ENCODE measurements around the gene MDFI. TPM values are rescaled to one million over a fixed set of nuclear protein-coding genes. Genes with fewer than 3 reads are reported as not detected.

Gene MDFI
- total and polyA plus RNA-seq, 7 donors = 0.53 to 3.0 (median 0.93) TPM

DNA sequence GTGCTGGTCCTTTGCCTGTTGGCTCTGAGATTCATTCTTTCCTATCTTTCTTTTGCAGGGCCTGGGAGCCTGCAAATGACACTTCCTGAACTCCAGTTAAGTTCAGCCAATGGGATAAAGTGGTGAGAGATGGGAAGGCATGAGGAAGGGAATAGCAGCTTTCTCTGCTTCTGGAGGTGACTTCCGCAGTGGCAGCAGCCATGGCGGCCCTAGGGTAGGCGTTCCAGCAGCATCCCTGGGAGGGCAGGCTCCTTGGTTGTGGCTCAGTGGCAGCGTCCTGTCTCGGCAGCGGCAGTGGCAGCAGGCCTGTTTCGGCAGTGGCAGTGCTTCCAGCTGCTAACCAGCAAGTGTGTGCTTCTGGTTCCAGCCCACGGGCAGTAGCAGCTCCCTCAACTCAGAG lies 7.3 kb upstream of the MDFI start:
- Histone ChIP-seq H3K36me3 (ENCODE audit: insufficient read depth in 1 of 2, low read depth in 1 of 2) (no peaks in the 10 kb centered on the region), H3K27me3 (ENCODE audit: insufficient read depth in 3 of 3, low read length in 2 of 3) (peaks cover 0 to 6% (median 0%) of the 10 kb centered on the region in 3 donors), H3K4me3 (no peak overlapping the region), H3K4me1 (no peaks in the 10 kb centered on the region), H3K9me3 (no peaks in the 10 kb centered on the region), H3K27ac (no peak overlapping the region)
- no peak for ATAC-seq
- no peak for DNase-seq
- TF ChIP-seq, protein P1, sequence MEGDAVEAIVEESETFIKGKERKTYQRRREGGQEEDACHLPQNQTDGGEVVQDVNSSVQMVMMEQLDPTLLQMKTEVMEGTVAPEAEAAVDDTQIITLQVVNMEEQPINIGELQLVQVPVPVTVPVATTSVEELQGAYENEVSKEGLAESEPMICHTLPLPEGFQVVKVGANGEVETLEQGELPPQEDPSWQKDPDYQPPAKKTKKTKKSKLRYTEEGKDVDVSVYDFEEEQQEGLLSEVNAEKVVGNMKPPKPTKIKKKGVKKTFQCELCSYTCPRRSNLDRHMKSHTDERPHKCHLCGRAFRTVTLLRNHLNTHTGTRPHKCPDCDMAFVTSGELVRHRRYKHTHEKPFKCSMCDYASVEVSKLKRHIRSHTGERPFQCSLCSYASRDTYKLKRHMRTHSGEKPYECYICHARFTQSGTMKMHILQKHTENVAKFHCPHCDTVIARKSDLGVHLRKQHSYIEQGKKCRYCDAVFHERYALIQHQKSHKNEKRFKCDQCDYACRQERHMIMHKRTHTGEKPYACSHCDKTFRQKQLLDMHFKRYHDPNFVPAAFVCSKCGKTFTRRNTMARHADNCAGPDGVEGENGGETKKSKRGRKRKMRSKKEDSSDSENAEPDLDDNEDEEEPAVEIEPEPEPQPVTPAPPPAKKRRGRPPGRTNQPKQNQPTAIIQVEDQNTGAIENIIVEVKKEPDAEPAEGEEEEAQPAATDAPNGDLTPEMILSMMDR (IDR thresholded peaks at IDR 0.05) = no peak
- 32 to 75% (median 51%) methylated on average over 8 of the region's 8 CpGs for WGBS, 3 donors
- intact Hi-C loops (cut with DNase I) = no loop called here

DNA sequence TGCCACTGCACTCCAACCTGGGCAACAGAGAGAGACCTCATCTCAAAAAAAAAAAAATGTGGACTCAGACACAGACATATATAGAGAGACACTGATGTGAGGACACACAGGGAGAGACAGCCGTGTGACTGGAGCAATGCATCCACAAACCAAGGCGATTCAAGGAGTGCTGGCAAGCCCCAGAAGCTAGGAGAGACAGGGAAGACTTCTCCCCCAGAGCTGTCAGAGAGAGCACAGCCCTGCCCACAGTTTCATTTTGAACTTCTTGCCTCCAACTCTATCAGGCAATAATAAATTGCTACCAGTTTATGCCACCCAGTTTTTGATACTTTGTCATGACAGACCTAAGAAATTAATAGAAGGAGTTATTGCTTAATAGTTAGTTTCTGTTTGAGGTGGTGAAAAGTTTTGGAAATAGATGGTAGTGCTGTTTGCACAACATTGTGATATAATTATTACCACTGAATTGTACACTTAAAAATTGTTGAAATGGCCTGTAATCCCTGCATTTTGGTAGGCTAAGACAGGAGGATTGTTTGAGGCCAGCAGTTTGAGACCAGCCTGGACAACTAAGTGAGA lies 5.1 kb upstream of the MDFI start:
- H3K27ac ChIP-seq = no peak overlapping the region
- peaks cover 6% of the 10 kb centered on the region for H3K4me1 ChIP-seq
- TF ChIP-seq, protein P1 (IDR thresholded peaks at IDR 0.05) = no peak
- H3K4me3 ChIP-seq = no peak overlapping the region
- ATAC-seq (no peak), DNase-seq (no peak)
- no peaks in the 10 kb centered on the region for H3K9me3 ChIP-seq
- intact Hi-C loops (cut with DNase I) = no loop called here
- 81 to 85% (median 84%) methylated on average over 2 of the region's 2 CpGs for WGBS, 3 donors
- H3K27me3 ChIP-seq (ENCODE audit: insufficient read depth in 3 of 3, low read length in 2 of 3) = peaks cover 0 to 28% (median 11%) of the 10 kb centered on the region in 3 donors
- H3K36me3 ChIP-seq (ENCODE audit: insufficient read depth in 1 of 2, low read depth in 1 of 2) = no peaks in the 10 kb centered on the region

DNA sequence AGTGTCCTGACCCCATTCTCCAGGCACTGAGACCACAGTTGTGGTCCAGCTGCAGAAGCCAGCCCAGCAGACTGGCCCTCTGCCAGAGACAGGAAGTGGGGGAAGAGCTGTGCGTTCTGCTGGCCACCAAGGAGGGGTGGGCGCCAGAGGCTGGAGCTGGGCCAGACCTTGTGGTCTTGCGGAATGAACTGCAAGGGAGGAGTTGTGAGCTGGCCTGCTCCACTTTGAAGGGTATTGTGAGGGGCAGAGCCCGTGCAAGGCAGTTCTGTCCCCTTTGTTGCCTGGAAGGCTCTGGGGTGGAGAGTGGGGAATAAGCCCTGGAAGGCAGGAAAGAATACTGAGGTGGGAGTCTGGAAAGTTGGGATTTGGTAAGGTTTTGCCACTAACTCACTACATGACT lies 3.6 kb upstream of the MDFI start:
- intact Hi-C loops (cut with DNase I) = no loop called here
- ATAC-seq = no peak
- 23 to 36% (median 23%) methylated on average over 4 of the region's 4 CpGs for WGBS, 3 donors
- Histone ChIP-seq H3K36me3 (ENCODE audit: insufficient read depth in 1 of 2, low read depth in 1 of 2) (no peaks in the 10 kb centered on the region), H3K9me3 (no peaks in the 10 kb centered on the region), H3K4me1 (peaks cover 10% of the 10 kb centered on the region), H3K4me3 (no peak overlapping the region), H3K27me3 (ENCODE audit: insufficient read depth in 3 of 3, low read length in 2 of 3) (peaks cover 0 to 43% (median 24%) of the 10 kb centered on the region in 3 donors), H3K27ac (no peak overlapping the region)
- TF ChIP-seq, protein P1 (IDR thresholded peaks at IDR 0.05) = no peak
- DNase-seq = no peak

DNA sequence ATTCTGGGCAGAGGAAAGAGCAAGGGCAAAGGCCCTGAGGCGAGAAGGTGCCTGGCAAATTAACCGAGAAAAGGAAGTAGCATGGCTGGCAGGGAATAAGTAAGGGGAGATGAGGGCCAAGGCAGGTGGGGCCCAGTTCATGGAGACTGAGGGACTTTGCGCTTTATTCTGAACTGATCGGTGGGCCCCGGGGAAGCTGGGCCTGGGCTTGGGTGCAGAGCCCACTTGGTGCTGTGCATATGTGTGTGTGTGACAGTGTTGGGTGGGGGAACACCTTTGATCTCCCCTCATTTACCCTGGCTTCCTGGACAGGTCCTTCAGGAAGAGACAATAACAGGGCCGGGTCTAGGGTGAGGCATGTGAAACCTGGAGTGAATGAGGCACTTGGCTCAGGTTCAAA lies 2.9 kb upstream of the MDFI start:
- DNase-seq = no peak
- intact Hi-C loops (cut with DNase I) = no loop called here
- no peak for ATAC-seq
- Histone ChIP-seq H3K36me3 (ENCODE audit: insufficient read depth in 1 of 2, low read depth in 1 of 2) (no peaks in the 10 kb centered on the region), H3K9me3 (no peaks in the 10 kb centered on the region), H3K4me3 (no peak overlapping the region), H3K4me1 (peaks cover 10% of the 10 kb centered on the region), H3K27ac (no peak overlapping the region), H3K27me3 (ENCODE audit: insufficient read depth in 3 of 3, low read length in 2 of 3) (peaks cover 0 to 50% (median 30%) of the 10 kb centered on the region in 3 donors)
- 85 to 93% (median 90%) methylated on average over 6 of the region's 6 CpGs for WGBS, 3 donors
- TF ChIP-seq, protein P1 (IDR thresholded peaks at IDR 0.05) = no peak

DNA sequence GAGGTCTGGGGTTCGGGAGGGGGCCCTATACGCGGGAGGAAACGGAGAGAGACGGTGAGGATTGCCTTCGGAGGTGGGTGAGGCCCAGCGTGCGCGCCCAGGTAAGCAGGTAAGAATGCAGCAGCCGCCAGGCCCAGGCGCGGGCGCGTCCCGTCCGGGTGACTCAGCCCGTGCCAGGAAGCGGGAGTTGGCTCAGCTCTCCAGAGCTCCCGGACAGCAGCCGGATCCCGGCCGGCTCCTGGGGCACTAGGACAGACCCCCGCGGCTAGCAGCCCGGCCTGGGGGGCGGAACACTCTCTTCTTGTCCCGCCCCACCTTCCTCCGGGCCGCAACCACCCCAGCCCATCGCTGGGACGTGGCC lies 1.5 kb upstream of the MDFI start:
- Histone ChIP-seq H3K27me3 (ENCODE audit: insufficient read depth in 3 of 3, low read length in 2 of 3) (peaks cover 0 to 55% (median 30%) of the 10 kb centered on the region in 3 donors), H3K27ac (no peak overlapping the region), H3K9me3 (no peaks in the 10 kb centered on the region), H3K4me3 (peak overlapping the region; percentile 64), H3K4me1 (peaks cover 10% of the 10 kb centered on the region), H3K36me3 (ENCODE audit: insufficient read depth in 1 of 2, low read depth in 1 of 2) (no peaks in the 10 kb centered on the region)
- DNase-seq = no peak
- intact Hi-C loops (cut with DNase I) = no loop called here
- TF ChIP-seq, protein P1 (IDR thresholded peaks at IDR 0.05) = no peak
- ATAC-seq = peak in 1 of 4 donors; percentile 38
- WGBS, 3 donors = 51 to 66% (median 66%) methylated on average over 29 to 31 of the region's 31 CpGs
